ENCODE data around the gene CARD16. TPM values are rescaled to one million over a fixed set of nuclear protein-coding genes. Genes with fewer than 3 reads are reported as not detected.
"Not testable (repeated sequence)": the region's sequence is repeated elsewhere in the genome, so short reads cannot be mapped to it uniquely, and the experiment has no call there.

CARD16 gene
- total RNA-seq, 1 donor from 2014 or later = 2.0 TPM

GRCh38 chr11:105071089-105071732, 26.1 kb upstream of the CARD16 start:
- H3K79me2 ChIP-seq (ENCODE audit: insufficient read depth, low read length) = no peaks in the 10 kb centered on the region
- Mint-ChIP-seq H3K27ac (ENCODE audit: unreplicated experiment) (no peak overlapping the region), H3K36me3 (ENCODE audit: low read depth, unreplicated experiment) (no peaks in the 10 kb centered on the region), H3K4me1 (ENCODE audit: low read depth, unreplicated experiment) (no peaks in the 10 kb centered on the region), H3K27me3 (ENCODE audit: low read depth, unreplicated experiment) (no peaks in the 10 kb centered on the region), H3K4me3 (ENCODE audit: unreplicated experiment) (no peak overlapping the region), H3K9me3 (ENCODE audit: unreplicated experiment) (no peaks in the 10 kb centered on the region)
- H4K20me1 ChIP-seq (ENCODE audit: insufficient read depth, low read length) = no peaks in the 10 kb centered on the region
- no peaks in the 10 kb centered on the region for H3K9me3 ChIP-seq (ENCODE audit: insufficient read depth, low read depth, low read length)
- no peak overlapping the region for H3K27ac ChIP-seq (ENCODE audit: low read depth, low read length)
- no peaks in the 10 kb centered on the region for H3K27me3 ChIP-seq (ENCODE audit: insufficient read depth, low read length)
- H3K9ac ChIP-seq (ENCODE audit: low read length) = no peak overlapping the region
- FAIRE-seq (no peak), DNase-seq (ENCODE audit: low read depth) (no peak)
- no peak overlapping the region for H3K4me2 ChIP-seq (ENCODE audit: low read length)
- TF ChIP-seq EZH2 (IDR thresholded peaks at IDR 0.05; ENCODE audit: insufficient read depth, low read length) = no peak
- no peak for TF ChIP-seq CTCF (IDR thresholded peaks at IDR 0.05; ENCODE audit: insufficient read depth, low read depth, low read length)
- H3K36me3 ChIP-seq (ENCODE audit: insufficient read depth, low read length) = no peaks in the 10 kb centered on the region
- no peak overlapping the region for H2AFZ ChIP-seq (ENCODE audit: low read depth, low read length)
- no peak overlapping the region for H3K4me3 ChIP-seq (ENCODE audit: insufficient read depth, low read depth, low read length)
- no peaks in the 10 kb centered on the region for H3K4me1 ChIP-seq (ENCODE audit: insufficient read depth, low read length)

GRCh38 chr11:105070306-105070705, 25.2 kb upstream of the CARD16 start:
- H3K27ac ChIP-seq (ENCODE audit: low read depth, low read length) = no peak overlapping the region
- TF ChIP-seq CTCF (IDR thresholded peaks at IDR 0.05; ENCODE audit: insufficient read depth, low read depth, low read length) (no peak), EZH2 (IDR thresholded peaks at IDR 0.05; ENCODE audit: insufficient read depth, low read length) (no peak)
- no peaks in the 10 kb centered on the region for H3K4me1 Mint-ChIP-seq (ENCODE audit: low read depth, unreplicated experiment)
- H3K9me3 Mint-ChIP-seq (ENCODE audit: unreplicated experiment) = no peaks in the 10 kb centered on the region
- no peak overlapping the region for H3K9ac ChIP-seq (ENCODE audit: low read length)
- no peaks in the 10 kb centered on the region for H3K9me3 ChIP-seq (ENCODE audit: insufficient read depth, low read depth, low read length)
- H3K27me3 ChIP-seq (ENCODE audit: insufficient read depth, low read length) = no peaks in the 10 kb centered on the region
- FAIRE-seq = no peak
- no peak for DNase-seq (ENCODE audit: low read depth)
- no peaks in the 10 kb centered on the region for H3K36me3 ChIP-seq (ENCODE audit: insufficient read depth, low read length)
- H3K4me3 ChIP-seq (ENCODE audit: insufficient read depth, low read depth, low read length) = no peak overlapping the region
- H3K27me3 Mint-ChIP-seq (ENCODE audit: low read depth, unreplicated experiment) = no peaks in the 10 kb centered on the region
- H3K4me1 ChIP-seq (ENCODE audit: insufficient read depth, low read length) = no peaks in the 10 kb centered on the region
- no peak overlapping the region for H3K4me2 ChIP-seq (ENCODE audit: low read length)
- no peaks in the 10 kb centered on the region for H3K36me3 Mint-ChIP-seq (ENCODE audit: low read depth, unreplicated experiment)
- H4K20me1 ChIP-seq (ENCODE audit: insufficient read depth, low read length) = no peaks in the 10 kb centered on the region
- no peak overlapping the region for H3K27ac Mint-ChIP-seq (ENCODE audit: unreplicated experiment)
- H3K79me2 ChIP-seq (ENCODE audit: insufficient read depth, low read length) = no peaks in the 10 kb centered on the region
- no peak overlapping the region for H2AFZ ChIP-seq (ENCODE audit: low read depth, low read length)
- no peak overlapping the region for H3K4me3 Mint-ChIP-seq (ENCODE audit: unreplicated experiment)

GRCh38 chr11:105069749-105070148, 24.6 kb upstream of the CARD16 start:
- not testable (repeated sequence) for FAIRE-seq; H3K27me3 Mint-ChIP-seq (ENCODE audit: low read depth, unreplicated experiment); H3K4me1 Mint-ChIP-seq (ENCODE audit: low read depth, unreplicated experiment); H4K20me1 ChIP-seq (ENCODE audit: insufficient read depth, low read length); H3K27me3 ChIP-seq (ENCODE audit: insufficient read depth, low read length); DNase-seq (ENCODE audit: low read depth); H3K4me1 ChIP-seq (ENCODE audit: insufficient read depth, low read length); H3K9me3 Mint-ChIP-seq (ENCODE audit: unreplicated experiment); H3K4me3 Mint-ChIP-seq (ENCODE audit: unreplicated experiment); H2AFZ ChIP-seq (ENCODE audit: low read depth, low read length); H3K27ac ChIP-seq (ENCODE audit: low read depth, low read length); H3K4me2 ChIP-seq (ENCODE audit: low read length); H3K27ac Mint-ChIP-seq (ENCODE audit: unreplicated experiment); H3K36me3 ChIP-seq (ENCODE audit: insufficient read depth, low read length); H3K79me2 ChIP-seq (ENCODE audit: insufficient read depth, low read length); H3K9ac ChIP-seq (ENCODE audit: low read length); H3K4me3 ChIP-seq (ENCODE audit: insufficient read depth, low read depth, low read length); H3K9me3 ChIP-seq (ENCODE audit: insufficient read depth, low read depth, low read length); H3K36me3 Mint-ChIP-seq (ENCODE audit: low read depth, unreplicated experiment)

GRCh38 chr11:105063245-105063941, 18.3 kb upstream of the CARD16 start:
- H3K4me1 Mint-ChIP-seq (ENCODE audit: low read depth, unreplicated experiment) = not testable (repeated sequence)

More at GRCh38 chr11:105063245-105063941, 18.3 kb upstream of the CARD16 start:
- not testable (repeated sequence) for H3K9me3 ChIP-seq (ENCODE audit: insufficient read depth, low read depth, low read length); H3K27me3 Mint-ChIP-seq (ENCODE audit: low read depth, unreplicated experiment); H3K9me3 Mint-ChIP-seq (ENCODE audit: unreplicated experiment); H3K9ac ChIP-seq (ENCODE audit: low read length); H3K36me3 ChIP-seq (ENCODE audit: insufficient read depth, low read length); H4K20me1 ChIP-seq (ENCODE audit: insufficient read depth, low read length); FAIRE-seq; H2AFZ ChIP-seq (ENCODE audit: low read depth, low read length); DNase-seq (ENCODE audit: low read depth); H3K27ac ChIP-seq (ENCODE audit: low read depth, low read length); H3K36me3 Mint-ChIP-seq (ENCODE audit: low read depth, unreplicated experiment); H3K4me2 ChIP-seq (ENCODE audit: low read length); H3K4me3 ChIP-seq (ENCODE audit: insufficient read depth, low read depth, low read length); H3K27ac Mint-ChIP-seq (ENCODE audit: unreplicated experiment); H3K79me2 ChIP-seq (ENCODE audit: insufficient read depth, low read length); H3K4me3 Mint-ChIP-seq (ENCODE audit: unreplicated experiment); H3K27me3 ChIP-seq (ENCODE audit: insufficient read depth, low read length); H3K4me1 ChIP-seq (ENCODE audit: insufficient read depth, low read length)
